Stomach smooth muscle (tissue), 2 donors: ENCODE data around the gene SMPD3.

Source experiments
- H3K27ac ChIP-seq: one replicate; pipeline ENCODE4 v1.7.0; 2013; ENCODE audit warnings: mild to moderate bottlenecking, low read length, inconsistent platforms
- H3K27me3 ChIP-seq, 2 donors: one replicate each; pipeline ENCODE4 v1.7.0; 2013; ENCODE audit warnings: low read length in 2 of 2; ENCODE audit not compliant: insufficient read depth in 2 of 2, control insufficient read depth in 1 of 2
- H3K36me3 ChIP-seq, 2 donors: one replicate each; pipeline ENCODE4 v1.7.0; 2013; ENCODE audit warnings: low read length in 2 of 2; ENCODE audit not compliant: control insufficient read depth in 2 of 2, insufficient read depth in 2 of 2
- H3K4me1 ChIP-seq: one replicate; pipeline ENCODE4 v1.7.0; 2013; ENCODE audit warnings: low read length; ENCODE audit not compliant: control insufficient read depth, insufficient read depth
- H3K4me3 ChIP-seq, 2 donors: one replicate each; pipeline ENCODE4 v1.7.0; 2013; ENCODE audit warnings: low read length in 2 of 2
- H3K9ac ChIP-seq, 2 donors: one replicate each; pipeline ENCODE4 v1.7.0; 2013; ENCODE audit warnings: low read length in 2 of 2, mild to moderate bottlenecking in 1 of 2
- H3K9me3 ChIP-seq, 2 donors: one replicate each; pipeline ENCODE4 v1.7.0; 2013; ENCODE audit warnings: low read length in 2 of 2; ENCODE audit not compliant: control insufficient read depth in 2 of 2
- donor health status: healthy.
- donor health status: Pancreatic carcinoma.

The SMPD3 gene

GRCh38 chr16:68380676-68381362 lies 67.5 kb downstream of the SMPD3 start:
- Histone ChIP-seq H3K4me3 (no peak overlapping the region), H3K36me3 (no peaks in the 10 kb centered on the region), H3K4me1 (no peaks in the 10 kb centered on the region), H3K27ac (no peak overlapping the region), H3K9ac (no peak overlapping the region), H3K9me3 (no peaks in the 10 kb centered on the region), H3K27me3 (no peaks in the 10 kb centered on the region)

DNA sequence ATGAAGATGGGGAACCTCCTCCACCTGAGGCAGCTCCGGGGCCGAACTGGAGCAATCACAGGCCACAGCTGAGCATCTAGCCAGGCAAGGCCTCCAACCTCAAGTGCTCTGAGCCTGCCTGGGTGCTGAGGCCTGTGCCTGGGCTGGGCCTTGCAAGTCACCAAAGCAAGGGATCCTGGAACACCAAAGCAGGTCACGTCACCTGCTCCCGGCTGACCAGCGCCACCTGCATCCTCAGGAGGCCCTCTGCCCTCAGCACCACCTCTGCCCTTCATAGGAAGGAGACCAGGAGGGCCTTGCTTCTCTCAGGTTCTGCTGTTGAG lies 68.0 kb downstream of the SMPD3 start:
- Histone ChIP-seq H3K9ac (no peak overlapping the region), H3K36me3 (no peaks in the 10 kb centered on the region), H3K27ac (no peak overlapping the region)

DNA sequence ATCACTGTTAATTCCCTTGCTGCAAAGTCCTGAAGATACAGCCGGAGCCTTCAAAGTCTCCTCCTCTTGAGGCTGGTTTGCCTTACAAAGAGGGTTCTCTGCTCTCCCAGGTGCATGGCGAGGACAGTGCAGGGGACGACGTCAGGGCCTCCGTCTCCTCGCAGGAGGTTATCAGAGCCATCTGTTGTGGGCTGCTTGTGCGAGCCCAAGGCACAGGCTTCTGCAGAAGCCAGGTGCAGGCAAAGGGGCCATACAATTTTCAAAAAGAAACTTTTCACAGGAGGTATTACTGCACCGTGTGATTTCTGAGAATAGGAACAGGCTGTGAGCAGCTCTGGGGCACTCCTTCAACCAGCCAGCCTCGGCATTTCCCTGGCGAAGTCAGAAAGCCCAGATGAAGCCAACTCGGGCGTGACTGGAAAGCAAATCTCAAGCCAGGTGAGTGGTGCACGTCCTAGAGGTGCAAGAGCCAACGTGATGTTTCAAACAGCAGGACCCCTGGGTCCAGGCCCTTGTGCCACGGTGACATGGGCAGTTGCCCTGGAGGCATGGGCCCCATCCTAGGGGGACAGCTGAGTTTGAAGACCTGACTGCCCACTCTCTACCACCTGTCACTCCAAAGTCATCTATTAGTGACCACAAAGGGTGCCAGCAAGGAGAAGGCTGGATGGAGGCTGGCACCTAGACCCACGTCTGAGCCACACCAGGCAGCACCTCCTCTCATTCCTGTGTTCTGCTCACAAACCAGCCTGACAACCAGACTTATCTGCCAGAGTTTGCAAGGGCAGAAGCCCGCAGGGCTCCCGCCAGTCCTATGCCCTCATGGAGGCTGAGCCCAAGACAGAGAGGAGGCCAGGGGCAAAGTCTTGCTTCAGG lies 68.6 kb downstream of the SMPD3 start:
- H3K27ac ChIP-seq = no peak overlapping the region
- no peaks in the 10 kb centered on the region for H3K36me3 ChIP-seq
- no peak overlapping the region for H3K4me3 ChIP-seq
- no peak overlapping the region for H3K9ac ChIP-seq
- H3K27me3 ChIP-seq = no peaks in the 10 kb centered on the region
- H3K4me1 ChIP-seq = no peaks in the 10 kb centered on the region
- no peaks in the 10 kb centered on the region for H3K9me3 ChIP-seq

More for the DNA sequence above, 68.0 kb downstream of the SMPD3 start:
- H3K9me3 ChIP-seq = no peaks in the 10 kb centered on the region
- H3K4me3 ChIP-seq = no peak overlapping the region
- no peaks in the 10 kb centered on the region for H3K4me1 ChIP-seq
- no peaks in the 10 kb centered on the region for H3K27me3 ChIP-seq

- no peaks in the 10 kb centered on the region for H3K27me3 ChIP-seq
- no peak overlapping the region for H3K9ac ChIP-seq
- H3K9me3 ChIP-seq = no peaks in the 10 kb centered on the region
Measured at GRCh38 chr16:68378436-68379415, 69.6 kb downstream of the SMPD3 start.

DNA sequence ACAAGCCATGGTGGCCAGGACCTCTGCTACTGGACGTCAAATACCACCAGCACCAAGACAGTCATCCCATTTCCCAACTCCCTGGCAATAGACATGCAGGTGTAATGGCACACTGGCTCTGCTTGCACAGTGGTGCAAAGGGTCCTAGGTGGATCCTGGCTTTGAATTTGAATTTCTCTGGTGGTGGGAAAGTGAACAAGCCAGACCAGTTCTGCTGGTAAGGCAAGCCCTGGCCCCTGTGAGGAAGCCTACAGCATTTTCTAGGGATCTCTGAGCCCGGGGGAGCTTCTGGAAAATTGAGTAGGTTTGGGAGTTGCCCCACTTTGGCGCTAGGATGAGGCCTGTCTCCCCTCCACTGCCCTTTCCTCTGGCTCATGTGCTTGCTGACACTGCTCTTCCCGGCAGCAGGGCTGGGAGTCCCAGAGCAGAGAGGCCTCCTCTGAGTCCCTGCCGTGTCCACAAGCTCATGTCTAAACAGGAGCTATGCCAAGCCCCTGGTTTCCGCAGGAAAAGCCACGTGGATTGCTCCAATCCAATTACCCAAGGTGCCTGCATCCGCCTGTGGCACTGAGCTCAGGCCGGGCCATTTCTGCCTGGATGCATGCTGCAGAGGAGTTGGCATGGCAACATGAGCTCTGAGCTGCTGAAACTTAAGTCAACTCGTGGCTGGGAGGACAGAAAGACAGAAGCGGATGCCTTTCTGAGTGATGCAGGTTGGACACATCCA lies 70.5 kb downstream of the SMPD3 start:
- no peaks in the 10 kb centered on the region for H3K27me3 ChIP-seq
- no peak overlapping the region for H3K27ac ChIP-seq
- H3K4me1 ChIP-seq = no peaks in the 10 kb centered on the region
- H3K36me3 ChIP-seq = no peaks in the 10 kb centered on the region
- H3K9ac ChIP-seq = no peak overlapping the region
- no peak overlapping the region for H3K4me3 ChIP-seq
- H3K9me3 ChIP-seq = no peaks in the 10 kb centered on the region

More at GRCh38 chr16:68378436-68379415, 69.6 kb downstream of the SMPD3 start:
- no peak overlapping the region for H3K27ac ChIP-seq
- H3K36me3 ChIP-seq = no peaks in the 10 kb centered on the region
- H3K4me1 ChIP-seq = no peaks in the 10 kb centered on the region
- H3K4me3 ChIP-seq = no peak overlapping the region

GRCh38 chr16:68377221-68377620 lies 71.1 kb downstream of the SMPD3 start:
- Histone ChIP-seq H3K9ac (no peak overlapping the region), H3K4me3 (no peak overlapping the region), H3K27ac (no peak overlapping the region), H3K4me1 (no peaks in the 10 kb centered on the region), H3K27me3 (no peaks in the 10 kb centered on the region), H3K36me3 (no peaks in the 10 kb centered on the region), H3K9me3 (no peaks in the 10 kb centered on the region)

- no peaks in the 10 kb centered on the region for H3K36me3 ChIP-seq
Measured at GRCh38 chr16:68376590-68376989, 71.7 kb downstream of the SMPD3 start.

GRCh38 chr16:68375801-68376536 lies 72.3 kb downstream of the SMPD3 start:
- no peaks in the 10 kb centered on the region for H3K36me3 ChIP-seq
- H3K9me3 ChIP-seq = no peaks in the 10 kb centered on the region
- no peaks in the 10 kb centered on the region for H3K27me3 ChIP-seq
- no peaks in the 10 kb centered on the region for H3K4me1 ChIP-seq
- H3K4me3 ChIP-seq = no peak overlapping the region
- H3K9ac ChIP-seq = no peak overlapping the region
- H3K27ac ChIP-seq = no peak overlapping the region

More at GRCh38 chr16:68376590-68376989, 71.7 kb downstream of the SMPD3 start:
- Histone ChIP-seq H3K9me3 (no peaks in the 10 kb centered on the region), H3K4me1 (no peaks in the 10 kb centered on the region), H3K4me3 (no peak overlapping the region), H3K27ac (no peak overlapping the region), H3K27me3 (no peaks in the 10 kb centered on the region), H3K9ac (no peak overlapping the region)

- H3K27me3 ChIP-seq = no peaks in the 10 kb centered on the region
- H3K9ac ChIP-seq = no peak overlapping the region
- H3K9me3 ChIP-seq = no peaks in the 10 kb centered on the region
- H3K4me1 ChIP-seq = no peaks in the 10 kb centered on the region
- H3K36me3 ChIP-seq = no peaks in the 10 kb centered on the region
- no peak overlapping the region for H3K4me3 ChIP-seq
- H3K27ac ChIP-seq = no peak overlapping the region
Measured at GRCh38 chr16:68374961-68375660, 73.2 kb downstream of the SMPD3 start.
